ENCODE measurements around the gene NDUFS6.

The NDUFS6 gene

GRCh38 chr5:1792842-1793266 lies 8.4 kb upstream of the NDUFS6 start:
- Histone ChIP-seq H3K79me1 (ENCODE audit: low read length) (peaks cover 7% of the 10 kb centered on the region), H3K18ac (ENCODE audit: low read length) (no peak overlapping the region), H3K56ac (ENCODE audit: low read length) (no peak overlapping the region), H3K4me1 (ENCODE audit: control insufficient read depth, low read depth, low read length) (no peaks in the 10 kb centered on the region), H2BK15ac (replicated peaks; ENCODE audit: low read depth) (no peak overlapping the region), H4K8ac (ENCODE audit: low read depth, low read length) (no peak overlapping the region), H3K4me3 (ENCODE audit: low read length) (no peak overlapping the region), H2BK5ac (ENCODE audit: low read length) (no peak overlapping the region), H2AK5ac (ENCODE audit: low read length) (no peak overlapping the region), H3K4ac (ENCODE audit: low read depth, low read length) (no peak overlapping the region), H3K27ac (ENCODE audit: low read depth, low read length) (no peak overlapping the region), H3K9ac (ENCODE audit: low read length) (no peak overlapping the region), H2BK120ac (ENCODE audit: low read depth, low read length) (no peak overlapping the region), H3K4me2 (ENCODE audit: low read length) (no peak overlapping the region), H3K23ac (ENCODE audit: low read length) (no peak overlapping the region), H3K36me3 (ENCODE audit: control insufficient read depth, insufficient read depth, low read length) (peaks cover 2% of the 10 kb centered on the region), H3K27me3 (ENCODE audit: insufficient read depth, low read length, poor library complexity) (no peaks in the 10 kb centered on the region), H4K5ac (ENCODE audit: low read length) (no peak overlapping the region), H3K79me2 (ENCODE audit: control insufficient read depth, insufficient read depth, low read length) (peaks cover 1% of the 10 kb centered on the region)
- no CpG with 5 or more reads among the region's 8 CpGs for WGBS (ENCODE audit: extremely low coverage, insufficient coverage, low lambda C conversion rate)
- peak; percentile 20 for DNase-seq

GRCh38 chr5:1793301-1793740 lies 7.9 kb upstream of the NDUFS6 start:
- Histone ChIP-seq H3K4me1 (ENCODE audit: control insufficient read depth, low read depth, low read length) (no peaks in the 10 kb centered on the region), H3K9ac (ENCODE audit: low read length) (no peak overlapping the region), H3K4ac (ENCODE audit: low read depth, low read length) (no peak overlapping the region), H3K56ac (ENCODE audit: low read length) (no peak overlapping the region), H3K79me2 (ENCODE audit: control insufficient read depth, insufficient read depth, low read length) (peaks cover 3% of the 10 kb centered on the region), H2BK15ac (replicated peaks; ENCODE audit: low read depth) (no peak overlapping the region), H3K4me3 (ENCODE audit: low read length) (no peak overlapping the region), H2BK120ac (ENCODE audit: low read depth, low read length) (no peak overlapping the region), H3K4me2 (ENCODE audit: low read length) (no peak overlapping the region), H3K27ac (ENCODE audit: low read depth, low read length) (no peak overlapping the region), H2BK5ac (ENCODE audit: low read length) (no peak overlapping the region), H3K36me3 (ENCODE audit: control insufficient read depth, insufficient read depth, low read length) (peaks cover 4% of the 10 kb centered on the region), H4K5ac (ENCODE audit: low read length) (no peak overlapping the region), H3K79me1 (ENCODE audit: low read length) (peaks cover 9% of the 10 kb centered on the region), H2AK5ac (ENCODE audit: low read length) (no peak overlapping the region), H3K27me3 (ENCODE audit: insufficient read depth, low read length, poor library complexity) (no peaks in the 10 kb centered on the region), H3K18ac (ENCODE audit: low read length) (no peak overlapping the region), H3K23ac (ENCODE audit: low read length) (no peak overlapping the region), H4K8ac (ENCODE audit: low read depth, low read length) (no peak overlapping the region)
- no CpG with 5 or more reads among the region's 10 CpGs for WGBS (ENCODE audit: extremely low coverage, insufficient coverage, low lambda C conversion rate)
- DNase-seq, result no peak

GRCh38 chr5:1793966-1794900 lies 7.0 kb upstream of the NDUFS6 start:
- H2BK120ac ChIP-seq (ENCODE audit: low read depth, low read length), result no peak overlapping the region
- peaks cover 9% of the 10 kb centered on the region for H3K79me2 ChIP-seq (ENCODE audit: control insufficient read depth, insufficient read depth, low read length)
- no peaks in the 10 kb centered on the region for H3K27me3 ChIP-seq (ENCODE audit: insufficient read depth, low read length, poor library complexity)
- H3K56ac ChIP-seq (ENCODE audit: low read length), result no peak overlapping the region
- no peak overlapping the region for H3K18ac ChIP-seq (ENCODE audit: low read length)
- H3K4ac ChIP-seq (ENCODE audit: low read depth, low read length), result no peak overlapping the region
- no peak overlapping the region for H4K8ac ChIP-seq (ENCODE audit: low read depth, low read length)
- H3K36me3 ChIP-seq (ENCODE audit: control insufficient read depth, insufficient read depth, low read length), result peaks cover 4% of the 10 kb centered on the region
- no peak overlapping the region for H2BK15ac ChIP-seq (replicated peaks; ENCODE audit: low read depth)
- no peak overlapping the region for H2BK5ac ChIP-seq (ENCODE audit: low read length)
- no peak for DNase-seq
- H4K5ac ChIP-seq (ENCODE audit: low read length), result no peak overlapping the region
- H3K27ac ChIP-seq (ENCODE audit: low read depth, low read length), result no peak overlapping the region
- H3K9ac ChIP-seq (ENCODE audit: low read length), result no peak overlapping the region
- H3K4me2 ChIP-seq (ENCODE audit: low read length), result no peak overlapping the region
- H3K4me1 ChIP-seq (ENCODE audit: control insufficient read depth, low read depth, low read length), result peaks cover 3% of the 10 kb centered on the region
- no CpG with 5 or more reads among the region's 33 CpGs for WGBS (ENCODE audit: extremely low coverage, insufficient coverage, low lambda C conversion rate)
- H3K23ac ChIP-seq (ENCODE audit: low read length), result no peak overlapping the region
- peaks cover 11% of the 10 kb centered on the region for H3K79me1 ChIP-seq (ENCODE audit: low read length)
- H2AK5ac ChIP-seq (ENCODE audit: low read length), result no peak overlapping the region
- H3K4me3 ChIP-seq (ENCODE audit: low read length), result no peak overlapping the region

GRCh38 chr5:1794901-1795290 lies 6.3 kb upstream of the NDUFS6 start:
- no peak overlapping the region for H3K9ac ChIP-seq (ENCODE audit: low read length)
- no peak overlapping the region for H3K27ac ChIP-seq (ENCODE audit: low read depth, low read length)
- no peak overlapping the region for H2BK120ac ChIP-seq (ENCODE audit: low read depth, low read length)
- H4K8ac ChIP-seq (ENCODE audit: low read depth, low read length), result no peak overlapping the region
- no peak overlapping the region for H3K56ac ChIP-seq (ENCODE audit: low read length)
- H3K4me2 ChIP-seq (ENCODE audit: low read length), result no peak overlapping the region
- H3K79me1 ChIP-seq (ENCODE audit: low read length), result peaks cover 11% of the 10 kb centered on the region
- no peak overlapping the region for H2AK5ac ChIP-seq (ENCODE audit: low read length)
- H3K4me3 ChIP-seq (ENCODE audit: low read length), result no peak overlapping the region
- no peak overlapping the region for H3K4ac ChIP-seq (ENCODE audit: low read depth, low read length)
- peaks cover 3% of the 10 kb centered on the region for H3K4me1 ChIP-seq (ENCODE audit: control insufficient read depth, low read depth, low read length)
- no peak overlapping the region for H4K5ac ChIP-seq (ENCODE audit: low read length)
- DNase-seq, result no peak
- H3K27me3 ChIP-seq (ENCODE audit: insufficient read depth, low read length, poor library complexity), result no peaks in the 10 kb centered on the region
- H3K79me2 ChIP-seq (ENCODE audit: control insufficient read depth, insufficient read depth, low read length), result peaks cover 9% of the 10 kb centered on the region
- WGBS (ENCODE audit: extremely low coverage, insufficient coverage, low lambda C conversion rate), result no CpG with 5 or more reads among the region's 17 CpGs
- H2BK5ac ChIP-seq (ENCODE audit: low read length), result no peak overlapping the region
- no peak overlapping the region for H3K18ac ChIP-seq (ENCODE audit: low read length)
- H3K36me3 ChIP-seq (ENCODE audit: control insufficient read depth, insufficient read depth, low read length), result peaks cover 4% of the 10 kb centered on the region
- no peak overlapping the region for H2BK15ac ChIP-seq (replicated peaks; ENCODE audit: low read depth)
- H3K23ac ChIP-seq (ENCODE audit: low read length), result no peak overlapping the region

GRCh38 chr5:1795506-1795905 lies 5.7 kb upstream of the NDUFS6 start:
- Histone ChIP-seq H3K9ac (ENCODE audit: low read length) (no peak overlapping the region), H2AK5ac (ENCODE audit: low read length) (no peak overlapping the region), H3K79me1 (ENCODE audit: low read length) (peaks cover 11% of the 10 kb centered on the region), H2BK5ac (ENCODE audit: low read length) (no peak overlapping the region), H4K8ac (ENCODE audit: low read depth, low read length) (no peak overlapping the region), H3K4ac (ENCODE audit: low read depth, low read length) (no peak overlapping the region), H3K4me3 (ENCODE audit: low read length) (no peak overlapping the region), H3K36me3 (ENCODE audit: control insufficient read depth, insufficient read depth, low read length) (peaks cover 4% of the 10 kb centered on the region), H3K56ac (ENCODE audit: low read length) (no peak overlapping the region), H3K27ac (ENCODE audit: low read depth, low read length) (no peak overlapping the region), H3K4me2 (ENCODE audit: low read length) (no peak overlapping the region), H2BK15ac (replicated peaks; ENCODE audit: low read depth) (no peak overlapping the region), H2BK120ac (ENCODE audit: low read depth, low read length) (no peak overlapping the region), H3K27me3 (ENCODE audit: insufficient read depth, low read length, poor library complexity) (no peaks in the 10 kb centered on the region), H4K5ac (ENCODE audit: low read length) (no peak overlapping the region), H3K4me1 (ENCODE audit: control insufficient read depth, low read depth, low read length) (peaks cover 3% of the 10 kb centered on the region), H3K18ac (ENCODE audit: low read length) (no peak overlapping the region), H3K23ac (ENCODE audit: low read length) (no peak overlapping the region), H3K79me2 (ENCODE audit: control insufficient read depth, insufficient read depth, low read length) (peaks cover 9% of the 10 kb centered on the region)
- no peak for DNase-seq
- no CpG with 5 or more reads among the region's 13 CpGs for WGBS (ENCODE audit: extremely low coverage, insufficient coverage, low lambda C conversion rate)

Measured in mesendoderm (in vitro differentiated cells).